ENCODE results near the gene RCVRN.
"Not testable (repeated sequence)": the region's sequence is repeated elsewhere in the genome, so short reads cannot be mapped to it uniquely, and the experiment has no call there.

RCVRN gene

GRCh38 chr17:9924735-9925191 is 19.7 kb upstream of the RCVRN start:
- Histone ChIP-seq H3K4me3 (ENCODE audit: insufficient read depth, low read depth, low read length) (no peak overlapping the region), H3K4me1 (ENCODE audit: control insufficient read depth, insufficient read depth, low read length) (peaks cover 5% of the 10 kb centered on the region), H3K27ac (ENCODE audit: insufficient read depth, low read depth, low read length, poor library complexity, severe bottlenecking) (no peak overlapping the region), H3K9me3 (ENCODE audit: control insufficient read depth, low read length) (no peaks in the 10 kb centered on the region), H3K36me3 (ENCODE audit: control insufficient read depth, insufficient read depth, low read length) (no peaks in the 10 kb centered on the region), H3K27me3 (ENCODE audit: control insufficient read depth, insufficient read depth, low read length, poor library complexity, severe bottlenecking) (no peaks in the 10 kb centered on the region)
- WGBS, 2 experiments, result 38 to 48% methylated on average over 6 of the region's 6 CpGs

GRCh38 chr17:9922012-9922848 is 17.2 kb upstream of the RCVRN start:
- 80 to 87% methylated on average over 13 to 14 of the region's 14 CpGs for WGBS, 2 experiments
- Histone ChIP-seq H3K4me3 (ENCODE audit: insufficient read depth, low read depth, low read length) (no peak overlapping the region), H3K4me1 (ENCODE audit: control insufficient read depth, insufficient read depth, low read length) (peaks cover 5% of the 10 kb centered on the region)

GRCh38 chr17:9921216-9921615 is 16.1 kb upstream of the RCVRN start:
- not testable (repeated sequence) for H3K36me3 ChIP-seq (ENCODE audit: control insufficient read depth, insufficient read depth, low read length); H3K9me3 ChIP-seq (ENCODE audit: control insufficient read depth, low read length); H3K27ac ChIP-seq (ENCODE audit: insufficient read depth, low read depth, low read length, poor library complexity, severe bottlenecking); H3K4me3 ChIP-seq (ENCODE audit: insufficient read depth, low read depth, low read length); H3K4me1 ChIP-seq (ENCODE audit: control insufficient read depth, insufficient read depth, low read length); H3K27me3 ChIP-seq (ENCODE audit: control insufficient read depth, insufficient read depth, low read length, poor library complexity, severe bottlenecking)
- 91% methylated on average over 13 of the region's 13 CpGs for WGBS, 2 experiments

More at GRCh38 chr17:9922012-9922848, 17.2 kb upstream of the RCVRN start:
- Histone ChIP-seq H3K9me3 (ENCODE audit: control insufficient read depth, low read length) (no peaks in the 10 kb centered on the region), H3K27me3 (ENCODE audit: control insufficient read depth, insufficient read depth, low read length, poor library complexity, severe bottlenecking) (no peaks in the 10 kb centered on the region), H3K36me3 (ENCODE audit: control insufficient read depth, insufficient read depth, low read length) (no peaks in the 10 kb centered on the region), H3K27ac (ENCODE audit: insufficient read depth, low read depth, low read length, poor library complexity, severe bottlenecking) (no peak overlapping the region)

- Histone ChIP-seq H3K4me1 (ENCODE audit: control insufficient read depth, insufficient read depth, low read length) (no peaks in the 10 kb centered on the region), H3K36me3 (ENCODE audit: control insufficient read depth, insufficient read depth, low read length) (no peaks in the 10 kb centered on the region), H3K27me3 (ENCODE audit: control insufficient read depth, insufficient read depth, low read length, poor library complexity, severe bottlenecking) (no peaks in the 10 kb centered on the region), H3K27ac (ENCODE audit: insufficient read depth, low read depth, low read length, poor library complexity, severe bottlenecking) (no peak overlapping the region), H3K9me3 (ENCODE audit: control insufficient read depth, low read length) (no peaks in the 10 kb centered on the region), H3K4me3 (ENCODE audit: insufficient read depth, low read depth, low read length) (no peak overlapping the region)
- 94 to 95% methylated on average over 5 of the region's 5 CpGs for WGBS, 2 experiments
Measured at GRCh38 chr17:9918804-9919352, 13.8 kb upstream of the RCVRN start.

- Histone ChIP-seq H3K27me3 (ENCODE audit: control insufficient read depth, insufficient read depth, low read length, poor library complexity, severe bottlenecking) (no peaks in the 10 kb centered on the region), H3K27ac (ENCODE audit: insufficient read depth, low read depth, low read length, poor library complexity, severe bottlenecking) (no peak overlapping the region), H3K9me3 (ENCODE audit: control insufficient read depth, low read length) (no peaks in the 10 kb centered on the region), H3K4me3 (ENCODE audit: insufficient read depth, low read depth, low read length) (no peak overlapping the region), H3K4me1 (ENCODE audit: control insufficient read depth, insufficient read depth, low read length) (no peaks in the 10 kb centered on the region), H3K36me3 (ENCODE audit: control insufficient read depth, insufficient read depth, low read length) (no peaks in the 10 kb centered on the region)
- 89 to 95% methylated on average over 8 of the region's 8 CpGs for WGBS, 2 experiments
Measured at GRCh38 chr17:9918352-9918751, 13.3 kb upstream of the RCVRN start.

- Histone ChIP-seq H3K4me3 (ENCODE audit: insufficient read depth, low read depth, low read length) (no peak overlapping the region), H3K27ac (ENCODE audit: insufficient read depth, low read depth, low read length, poor library complexity, severe bottlenecking) (no peak overlapping the region), H3K4me1 (ENCODE audit: control insufficient read depth, insufficient read depth, low read length) (no peaks in the 10 kb centered on the region), H3K36me3 (ENCODE audit: control insufficient read depth, insufficient read depth, low read length) (no peaks in the 10 kb centered on the region), H3K9me3 (ENCODE audit: control insufficient read depth, low read length) (no peaks in the 10 kb centered on the region), H3K27me3 (ENCODE audit: control insufficient read depth, insufficient read depth, low read length, poor library complexity, severe bottlenecking) (no peaks in the 10 kb centered on the region)
- 93 to 94% methylated on average over 19 of the region's 19 CpGs for WGBS, 2 experiments
Measured at GRCh38 chr17:9917801-9918200, 12.7 kb upstream of the RCVRN start.

- WGBS, 2 experiments, result 92 to 94% methylated on average over 13 of the region's 13 CpGs
- no peaks in the 10 kb centered on the region for H3K4me1 ChIP-seq (ENCODE audit: control insufficient read depth, insufficient read depth, low read length)
- no peak overlapping the region for H3K4me3 ChIP-seq (ENCODE audit: insufficient read depth, low read depth, low read length)
- no peaks in the 10 kb centered on the region for H3K36me3 ChIP-seq (ENCODE audit: control insufficient read depth, insufficient read depth, low read length)
- H3K27me3 ChIP-seq (ENCODE audit: control insufficient read depth, insufficient read depth, low read length, poor library complexity, severe bottlenecking), result no peaks in the 10 kb centered on the region
- H3K27ac ChIP-seq (ENCODE audit: insufficient read depth, low read depth, low read length, poor library complexity, severe bottlenecking), result no peak overlapping the region
- no peaks in the 10 kb centered on the region for H3K9me3 ChIP-seq (ENCODE audit: control insufficient read depth, low read length)
Measured at GRCh38 chr17:9917131-9917530, 12.1 kb upstream of the RCVRN start.

GRCh38 chr17:9916108-9916507 is 11.0 kb upstream of the RCVRN start:
- Histone ChIP-seq H3K4me3 (ENCODE audit: insufficient read depth, low read depth, low read length) (no peak overlapping the region), H3K4me1 (ENCODE audit: control insufficient read depth, insufficient read depth, low read length) (no peaks in the 10 kb centered on the region), H3K27me3 (ENCODE audit: control insufficient read depth, insufficient read depth, low read length, poor library complexity, severe bottlenecking) (no peaks in the 10 kb centered on the region), H3K9me3 (ENCODE audit: control insufficient read depth, low read length) (no peaks in the 10 kb centered on the region), H3K27ac (ENCODE audit: insufficient read depth, low read depth, low read length, poor library complexity, severe bottlenecking) (no peak overlapping the region), H3K36me3 (ENCODE audit: control insufficient read depth, insufficient read depth, low read length) (no peaks in the 10 kb centered on the region)
- 93 to 94% methylated on average over 8 of the region's 8 CpGs for WGBS, 2 experiments

- 93 to 95% methylated on average over 5 of the region's 5 CpGs for WGBS, 2 experiments
- Histone ChIP-seq H3K27ac (ENCODE audit: insufficient read depth, low read depth, low read length, poor library complexity, severe bottlenecking) (no peak overlapping the region), H3K4me3 (ENCODE audit: insufficient read depth, low read depth, low read length) (no peak overlapping the region), H3K4me1 (ENCODE audit: control insufficient read depth, insufficient read depth, low read length) (peaks cover 6% of the 10 kb centered on the region), H3K36me3 (ENCODE audit: control insufficient read depth, insufficient read depth, low read length) (no peaks in the 10 kb centered on the region), H3K27me3 (ENCODE audit: control insufficient read depth, insufficient read depth, low read length, poor library complexity, severe bottlenecking) (no peaks in the 10 kb centered on the region), H3K9me3 (ENCODE audit: control insufficient read depth, low read length) (no peaks in the 10 kb centered on the region)
Measured at GRCh38 chr17:9913476-9913875, 8.4 kb upstream of the RCVRN start.

- 90 to 92% methylated on average over 18 of the region's 18 CpGs for WGBS, 2 experiments
- Histone ChIP-seq H3K4me3 (ENCODE audit: insufficient read depth, low read depth, low read length) (no peak overlapping the region), H3K4me1 (ENCODE audit: control insufficient read depth, insufficient read depth, low read length) (peaks cover 14% of the 10 kb centered on the region), H3K27me3 (ENCODE audit: control insufficient read depth, insufficient read depth, low read length, poor library complexity, severe bottlenecking) (no peaks in the 10 kb centered on the region), H3K9me3 (ENCODE audit: control insufficient read depth, low read length) (no peaks in the 10 kb centered on the region), H3K27ac (ENCODE audit: insufficient read depth, low read depth, low read length, poor library complexity, severe bottlenecking) (no peak overlapping the region), H3K36me3 (ENCODE audit: control insufficient read depth, insufficient read depth, low read length) (no peaks in the 10 kb centered on the region)
Measured at GRCh38 chr17:9912121-9913099, 7.3 kb upstream of the RCVRN start.
